Activated CD4-positive, alpha-beta T cell treated with anti-CD3 and anti-CD28 coated beads, Interleukin-2, amount 10 ng/mL, durations not matched to agents 24 days and 14 days (primary cell): ENCODE measurements around the gene SPAG16. TPM values are rescaled to one million over a fixed set of nuclear protein-coding genes. Genes with fewer than 3 reads are reported as not detected.
"Not testable (repeated sequence)": the region's sequence is repeated elsewhere in the genome, so short reads cannot be mapped to it uniquely, and the experiment has no call there.

ENCODE experiments used
- DNase-seq: peaks from one replicate; pipeline ENCODE4 v3.0.0; 2022
- H3K27ac Mint-ChIP-seq: one replicate; pipeline ENCODE4 v1.8.0; 2022; ENCODE audit warnings: mild to moderate bottlenecking, mixed read lengths
- H3K27me3 Mint-ChIP-seq: one replicate; pipeline ENCODE4 v1.8.0; 2022; ENCODE audit warnings: mixed read lengths
- H3K36me3 Mint-ChIP-seq: one replicate; pipeline ENCODE4 v1.8.0; 2022; ENCODE audit warnings: low read depth, mild to moderate bottlenecking, mixed read lengths
- H3K4me1 Mint-ChIP-seq: one replicate; pipeline ENCODE4 v1.8.0; 2021; ENCODE audit warnings: mixed read lengths
- H3K4me3 Mint-ChIP-seq: one replicate; pipeline ENCODE4 v1.8.0; 2022; ENCODE audit warnings: mild to moderate bottlenecking, moderate library complexity, mixed read lengths
- H3K9me3 Mint-ChIP-seq: one replicate; pipeline ENCODE4 v1.8.0; 2021; ENCODE audit warnings: mixed read lengths
- intact Hi-C: fragments of 100-400 bp; cut with micrococcal nuclease; formaldehyde crosslinking; loops from one replicate; pipeline ENCODE4 v1.15.1; 2023
- total RNA-seq: library from RNA; stranded (reverse); gene quantifications from 2 replicates; pipeline ENCODE4 v1.2.3, GENCODE V29; 2022

Gene SPAG16
- total RNA-seq, 1 donor from 2014 or later: 7.2 TPM

- H3K36me3 Mint-ChIP-seq: no peaks in the 10 kb centered on the region
- H3K4me3 Mint-ChIP-seq: no peak overlapping the region
These were observed 405.3 kb downstream of the SPAG16 start for GRCh38 chr2:213689585-213689984.

GRCh38 chr2:213691351-213691750, 407.1 kb downstream of the SPAG16 start:
- Mint-ChIP-seq H3K9me3 (no peaks in the 10 kb centered on the region), H3K36me3 (no peaks in the 10 kb centered on the region), H3K27ac (no peak overlapping the region), H3K27me3 (no peaks in the 10 kb centered on the region), H3K4me1 (no peaks in the 10 kb centered on the region), H3K4me3 (no peak overlapping the region)
- no peak for DNase-seq
- intact Hi-C loops: no loop called here

More at GRCh38 chr2:213689585-213689984, 405.3 kb downstream of the SPAG16 start:
- H3K27ac Mint-ChIP-seq: no peak overlapping the region
- no peak for DNase-seq
- no peaks in the 10 kb centered on the region for H3K4me1 Mint-ChIP-seq
- intact Hi-C loops: no loop called here
- no peaks in the 10 kb centered on the region for H3K9me3 Mint-ChIP-seq
- H3K27me3 Mint-ChIP-seq: no peaks in the 10 kb centered on the region

GRCh38 chr2:213696442-213696841, 412.2 kb downstream of the SPAG16 start:
- intact Hi-C loops: no loop called here
- no peak for DNase-seq
- no peak overlapping the region for H3K4me3 Mint-ChIP-seq
- no peaks in the 10 kb centered on the region for H3K9me3 Mint-ChIP-seq
- H3K27me3 Mint-ChIP-seq: no peaks in the 10 kb centered on the region
- H3K4me1 Mint-ChIP-seq: no peaks in the 10 kb centered on the region
- no peak overlapping the region for H3K27ac Mint-ChIP-seq
- H3K36me3 Mint-ChIP-seq: no peaks in the 10 kb centered on the region

- H3K36me3 Mint-ChIP-seq, H3K4me3 Mint-ChIP-seq, H3K27me3 Mint-ChIP-seq, H3K9me3 Mint-ChIP-seq, H3K4me1 Mint-ChIP-seq, DNase-seq, intact Hi-C loops, H3K27ac Mint-ChIP-seq: not testable (repeated sequence)
These were observed 417.1 kb downstream of the SPAG16 start for GRCh38 chr2:213701365-213701764.

GRCh38 chr2:213703406-213704098, 419.3 kb downstream of the SPAG16 start:
- no peak for DNase-seq
- no peak overlapping the region for H3K27ac Mint-ChIP-seq
- H3K4me3 Mint-ChIP-seq: no peak overlapping the region
- no peaks in the 10 kb centered on the region for H3K27me3 Mint-ChIP-seq
- no peaks in the 10 kb centered on the region for H3K36me3 Mint-ChIP-seq
- no peaks in the 10 kb centered on the region for H3K9me3 Mint-ChIP-seq
- intact Hi-C loops: no loop called here
- H3K4me1 Mint-ChIP-seq: no peaks in the 10 kb centered on the region

GRCh38 chr2:213710164-213710563, 425.9 kb downstream of the SPAG16 start:
- no peak for DNase-seq
- no peaks in the 10 kb centered on the region for H3K4me1 Mint-ChIP-seq
- no peak overlapping the region for H3K4me3 Mint-ChIP-seq
- no peaks in the 10 kb centered on the region for H3K9me3 Mint-ChIP-seq
- H3K27ac Mint-ChIP-seq: no peak overlapping the region
- H3K36me3 Mint-ChIP-seq: no peaks in the 10 kb centered on the region
- intact Hi-C loops: no loop called here
- no peaks in the 10 kb centered on the region for H3K27me3 Mint-ChIP-seq

- H3K36me3 Mint-ChIP-seq, H3K4me3 Mint-ChIP-seq, intact Hi-C loops, H3K9me3 Mint-ChIP-seq, H3K27me3 Mint-ChIP-seq, H3K27ac Mint-ChIP-seq, DNase-seq, H3K4me1 Mint-ChIP-seq: not testable (repeated sequence)
These were observed 434.1 kb downstream of the SPAG16 start for GRCh38 chr2:213718411-213718810.

- no peak for DNase-seq
- Mint-ChIP-seq H3K27ac (no peak overlapping the region), H3K4me1 (no peaks in the 10 kb centered on the region)
These were observed 438.3 kb downstream of the SPAG16 start for GRCh38 chr2:213722565-213722964.

GRCh38 chr2:213723041-213723560, 438.8 kb downstream of the SPAG16 start:
- no peaks in the 10 kb centered on the region for H3K36me3 Mint-ChIP-seq
- DNase-seq: no peak
- no peak overlapping the region for H3K27ac Mint-ChIP-seq
- intact Hi-C loops: no loop called here
- H3K9me3 Mint-ChIP-seq: peaks cover 3% of the 10 kb centered on the region
- no peak overlapping the region for H3K4me3 Mint-ChIP-seq
- no peaks in the 10 kb centered on the region for H3K27me3 Mint-ChIP-seq
- no peaks in the 10 kb centered on the region for H3K4me1 Mint-ChIP-seq

More at GRCh38 chr2:213722565-213722964, 438.3 kb downstream of the SPAG16 start:
- no peak overlapping the region for H3K4me3 Mint-ChIP-seq
- H3K9me3 Mint-ChIP-seq: peaks cover 3% of the 10 kb centered on the region
- intact Hi-C loops: no loop called here
- H3K36me3 Mint-ChIP-seq: no peaks in the 10 kb centered on the region
- no peaks in the 10 kb centered on the region for H3K27me3 Mint-ChIP-seq

- H3K4me1 Mint-ChIP-seq: no peaks in the 10 kb centered on the region
- peaks cover 3% of the 10 kb centered on the region for H3K9me3 Mint-ChIP-seq
- intact Hi-C loops: no loop called here
- no peak overlapping the region for H3K27ac Mint-ChIP-seq
- H3K27me3 Mint-ChIP-seq: no peaks in the 10 kb centered on the region
- H3K36me3 Mint-ChIP-seq: no peaks in the 10 kb centered on the region
- no peak overlapping the region for H3K4me3 Mint-ChIP-seq
- DNase-seq: no peak
These were observed 439.4 kb downstream of the SPAG16 start for GRCh38 chr2:213723707-213724106.

GRCh38 chr2:213726101-213726500, 441.8 kb downstream of the SPAG16 start:
- Mint-ChIP-seq H3K4me3 (no peak overlapping the region), H3K4me1 (no peaks in the 10 kb centered on the region), H3K9me3 (no peaks in the 10 kb centered on the region), H3K36me3 (no peaks in the 10 kb centered on the region), H3K27ac (no peak overlapping the region), H3K27me3 (no peaks in the 10 kb centered on the region)
- no peak for DNase-seq
- intact Hi-C loops: no loop called here

GRCh38 chr2:213733893-213734292, 449.6 kb downstream of the SPAG16 start:
- DNase-seq: no peak
- Mint-ChIP-seq H3K27me3 (no peaks in the 10 kb centered on the region), H3K27ac (no peak overlapping the region), H3K9me3 (no peaks in the 10 kb centered on the region), H3K4me1 (no peaks in the 10 kb centered on the region), H3K36me3 (no peaks in the 10 kb centered on the region), H3K4me3 (no peak overlapping the region)
- intact Hi-C loops: no loop called here

GRCh38 chr2:213740453-213740852, 456.2 kb downstream of the SPAG16 start:
- no peaks in the 10 kb centered on the region for H3K4me1 Mint-ChIP-seq
- no peak overlapping the region for H3K27ac Mint-ChIP-seq
- intact Hi-C loops: no loop called here
- no peak overlapping the region for H3K4me3 Mint-ChIP-seq
- no peaks in the 10 kb centered on the region for H3K9me3 Mint-ChIP-seq
- DNase-seq: no peak
- H3K36me3 Mint-ChIP-seq: no peaks in the 10 kb centered on the region
- H3K27me3 Mint-ChIP-seq: no peaks in the 10 kb centered on the region

- Mint-ChIP-seq H3K27me3 (no peaks in the 10 kb centered on the region), H3K4me1 (no peaks in the 10 kb centered on the region), H3K27ac (no peak overlapping the region), H3K4me3 (no peak overlapping the region), H3K36me3 (no peaks in the 10 kb centered on the region), H3K9me3 (no peaks in the 10 kb centered on the region)
- intact Hi-C loops: no loop called here
- DNase-seq: no peak
These were observed 467.2 kb downstream of the SPAG16 start for GRCh38 chr2:213751446-213751845.

- Mint-ChIP-seq H3K27ac (no peak overlapping the region), H3K4me3 (no peak overlapping the region), H3K9me3 (no peaks in the 10 kb centered on the region), H3K4me1 (no peaks in the 10 kb centered on the region), H3K36me3 (no peaks in the 10 kb centered on the region), H3K27me3 (no peaks in the 10 kb centered on the region)
- DNase-seq: no peak
- intact Hi-C loops: no loop called here
These were observed 468.3 kb downstream of the SPAG16 start for GRCh38 chr2:213752575-213752974.
